MM.1S (cell line): ENCODE results near the gene DOK3.

Source experiments
- DNase-seq: peaks from one replicate; pipeline ENCODE4 v3.0.0-alpha.2; 2015
- H2AFZ ChIP-seq: fragments of 300-600 bp; sonication (generic); 2 replicates; pipeline ENCODE4 v1.6.0; 2016; ENCODE audit warnings: antibody characterized with exemption, low read length
- H3F3A ChIP-seq: fragments of 300-600 bp; sonication (generic); 2 replicates; pipeline ENCODE4 v1.6.1; 2016; ENCODE audit warnings: mild to moderate bottlenecking, antibody characterized with exemption, low read length, moderate library complexity, mixed read lengths; ENCODE audit not compliant: insufficient read depth
- H3K27ac ChIP-seq: fragments of 300-600 bp; sonication (generic); 2 replicates; pipeline ENCODE4 v1.5.1; 2016; ENCODE audit warnings: mild to moderate bottlenecking, low read length
- H3K27me3 ChIP-seq: fragments of 300-600 bp; sonication (generic); replicated peaks from 2 replicates; pipeline ENCODE4 v1.6.0; 2016; ENCODE audit warnings: low read length; ENCODE audit not compliant: insufficient read depth
- H3K36me3 ChIP-seq: fragments of 300-600 bp; sonication (generic); replicated peaks from 2 replicates; pipeline ENCODE4 v1.6.1; 2016; ENCODE audit warnings: mild to moderate bottlenecking, low read length, mixed read lengths; ENCODE audit not compliant: insufficient read depth
- H3K4me1 ChIP-seq: fragments of 300-600 bp; sonication (generic); 2 replicates; pipeline ENCODE4 v1.6.1; 2016; ENCODE audit warnings: low read length, mixed read lengths
- H3K4me2 ChIP-seq: fragments of 300-600 bp; sonication (generic); 2 replicates; pipeline ENCODE4 v1.6.0; 2016; ENCODE audit warnings: low read depth, low read length
- H3K4me3 ChIP-seq: fragments of 300-600 bp; sonication (generic); 2 replicates; pipeline ENCODE4 v1.5.1; 2016; ENCODE audit warnings: low read length, mixed read lengths
- H3K79me2 ChIP-seq: fragments of 300-600 bp; sonication (generic); 2 replicates; pipeline ENCODE4 v1.6.1; 2016; ENCODE audit warnings: mixed run types, low read length, mixed read lengths
- H3K9ac ChIP-seq: fragments of 300-600 bp; sonication (generic); 2 replicates; pipeline ENCODE4 v1.6.1; 2016; ENCODE audit warnings: low read length, mixed read lengths
- H3K9me2 ChIP-seq: fragments of 300-600 bp; sonication (generic); replicated peaks from 2 replicates; pipeline ENCODE4 v1.6.1; 2016; ENCODE audit warnings: mild to moderate bottlenecking, low read length, mixed read lengths; ENCODE audit not compliant: insufficient read depth
- H3K9me3 ChIP-seq: fragments of 300-600 bp; sonication (generic); replicated peaks from 2 replicates; pipeline ENCODE4 v1.6.1; 2016; ENCODE audit warnings: mild to moderate bottlenecking, low read length, mixed read lengths; ENCODE audit not compliant: insufficient read depth
- H4K20me1 ChIP-seq: fragments of 300-600 bp; sonication (generic); 2 replicates; pipeline ENCODE4 v1.6.1; 2016; ENCODE audit warnings: mild to moderate bottlenecking, low read length, moderate library complexity, mixed read lengths; ENCODE audit not compliant: insufficient read depth
- CTCF ChIP-seq: fragments of 300-600 bp; sonication (generic); IDR thresholded peaks from 2 replicates; pipeline ENCODE4 v1.5.1; 2016; ENCODE audit warnings: antibody characterized with exemption, low read length, mixed read lengths
- EZH2 ChIP-seq: fragments of 300-600 bp; sonication (generic); optimal IDR thresholded peaks from 2 replicates; pipeline ENCODE3; 2017; ENCODE audit warnings: low read depth, mild to moderate bottlenecking, antibody characterized with exemption, low read length, mixed read lengths
- EZH2phosphoT487 ChIP-seq: fragments of 300-600 bp; sonication (generic); IDR thresholded peaks from 2 replicates; pipeline ENCODE4 v1.6.1; 2018; ENCODE audit warnings: antibody characterized with exemption, low read length

DOK3 gene

GRCh38 chr5:177530638-177531037, 21.0 kb upstream of the DOK3 start:
- H3K9me2 ChIP-seq: no peaks in the 10 kb centered on the region
- TF ChIP-seq CTCF (no peak), EZH2 (no peak), EZH2phosphoT487 (no peak)
- peaks cover 17% of the 10 kb centered on the region for H3K79me2 ChIP-seq
- no peak overlapping the region for H3K9ac ChIP-seq
- H4K20me1 ChIP-seq: no peaks in the 10 kb centered on the region
- no peaks in the 10 kb centered on the region for H3K4me1 ChIP-seq
- H2AFZ ChIP-seq: no peak overlapping the region
- H3F3A ChIP-seq: no peaks in the 10 kb centered on the region
- no peak overlapping the region for H3K27ac ChIP-seq
- DNase-seq: no peak
- H3K4me2 ChIP-seq: no peak overlapping the region
- H3K36me3 ChIP-seq: no peaks in the 10 kb centered on the region; the same call in 1 of the 2 replicates
- H3K4me3 ChIP-seq: no peak overlapping the region
- no peaks in the 10 kb centered on the region for H3K9me3 ChIP-seq
- no peaks in the 10 kb centered on the region for H3K27me3 ChIP-seq

- H3K9me3 ChIP-seq: no peaks in the 10 kb centered on the region
- DNase-seq: no peak
- H3K27ac ChIP-seq: no peak overlapping the region
- no peaks in the 10 kb centered on the region for H3K36me3 ChIP-seq
- H4K20me1 ChIP-seq: no peaks in the 10 kb centered on the region
- TF ChIP-seq EZH2phosphoT487 (no peak), EZH2 (no peak), CTCF (no peak)
- H3K27me3 ChIP-seq: no peaks in the 10 kb centered on the region
- H3K4me2 ChIP-seq: no peak overlapping the region
- H2AFZ ChIP-seq: no peak overlapping the region
- H3F3A ChIP-seq: no peaks in the 10 kb centered on the region
- H3K4me1 ChIP-seq: no peaks in the 10 kb centered on the region
- H3K9ac ChIP-seq: no peak overlapping the region
- no peak overlapping the region for H3K4me3 ChIP-seq
- peaks cover 9% of the 10 kb centered on the region for H3K79me2 ChIP-seq
- no peaks in the 10 kb centered on the region for H3K9me2 ChIP-seq
Observed at GRCh38 chr5:177529247-177530203, 19.9 kb upstream of the DOK3 start.

GRCh38 chr5:177528631-177529030, 19.0 kb upstream of the DOK3 start:
- H3K9me3 ChIP-seq: no peaks in the 10 kb centered on the region
- H3F3A ChIP-seq: no peaks in the 10 kb centered on the region
- no peak overlapping the region for H3K4me3 ChIP-seq
- no peaks in the 10 kb centered on the region for H3K27me3 ChIP-seq
- no peak overlapping the region for H3K9ac ChIP-seq
- no peak for DNase-seq
- H3K4me2 ChIP-seq: no peak overlapping the region
- H3K4me1 ChIP-seq: no peaks in the 10 kb centered on the region
- H3K9me2 ChIP-seq: no peaks in the 10 kb centered on the region
- no peak overlapping the region for H3K27ac ChIP-seq
- no peaks in the 10 kb centered on the region for H3K36me3 ChIP-seq
- H2AFZ ChIP-seq: no peak overlapping the region
- peaks cover 5% of the 10 kb centered on the region; the same call in 1 of the 2 replicates for H3K79me2 ChIP-seq
- H4K20me1 ChIP-seq: no peaks in the 10 kb centered on the region
- TF ChIP-seq EZH2 (no peak), EZH2phosphoT487 (no peak), CTCF (no peak)
